Mucosa of descending colon (tissue), 3 donors: Measurements from ENCODE around the gene CCNA1. TPM values are rescaled to one million over a fixed set of nuclear protein-coding genes. Genes with fewer than 3 reads are reported as not detected.

Experiments
- ATAC-seq: fragments of 200-7000 bp; cut with Tn5 transposase; one replicate; pipeline ENCODE4 v1.9.1; 2020; ENCODE audit warnings: mild to moderate bottlenecking, moderate library complexity
- DNase-seq, 3 donors: peaks; one replicate each; pipeline ENCODE4 v3.0.0-alpha.2; 2020
- H3K36me3 ChIP-seq: fragments of 200-600 bp; one replicate; pipeline ENCODE4 v1.8.0; 2021; ENCODE audit warnings: low read depth, mild to moderate bottlenecking
- H3K4me1 ChIP-seq: fragments of 200-600 bp; one replicate; pipeline ENCODE4 v1.8.0; 2021; ENCODE audit warnings: low read depth, mild to moderate bottlenecking
- H3K4me3 ChIP-seq: fragments of 200-600 bp; one replicate; pipeline ENCODE4 v1.8.0; 2021; ENCODE audit warnings: mild to moderate bottlenecking
- H3K9me3 ChIP-seq: fragments of 200-600 bp; one replicate; pipeline ENCODE4 v1.8.0; 2021; ENCODE audit warnings: mild to moderate bottlenecking
- CTCF ChIP-seq: fragments of 200-600 bp; IDR thresholded peaks from one replicate; pipeline ENCODE4 v1.8.0; 2022; ENCODE audit warnings: antibody characterized with exemption, mild to moderate bottlenecking
- intact Hi-C, 2 donors: fragments of 100-400 bp; cut with DNase I in 1 of 2; cut with micrococcal nuclease in 1 of 2; formaldehyde crosslinking; loops; one replicate each; pipeline versions ENCODE4 v1.11.0 to v1.11.1; 2022; cut with DNase I, micrococcal nuclease
- total RNA-seq, 3 donors: library from RNA; stranded (reverse); fragmentation: NEBNext Ultra II Directional in 2 of 3; extraction: Animal tissue kit (Norgen Biotek cat#: 25700) in 2 of 3; gene quantifications; one replicate each; pipeline versions ENCODE4 v1.2.1 to v1.2.4, GENCODE V29; 2021 to 2023
- donor health status: DM: no; HTN: no; CAD: no; lungs with moderate emphysema.
- donor health status: DM: no; HTN: no; CAD: no.
- donor health status: DM: no; HTN: yes; CAD: no.

The CCNA1 gene
- total RNA-seq, 3 donors from 2014 or later = 0.79 TPM; not detected in 2

GRCh38 chr13:36445278-36445677 lies 13.0 kb downstream of the CCNA1 start:
- ATAC-seq = no peak
- TF ChIP-seq CTCF = no peak
- no peaks in the 10 kb centered on the region for H3K9me3 ChIP-seq
- H3K4me3 ChIP-seq = no peak overlapping the region
- no peaks in the 10 kb centered on the region for H3K4me1 ChIP-seq
- no peak for DNase-seq
- no peaks in the 10 kb centered on the region for H3K36me3 ChIP-seq
- intact Hi-C loops = no loop called here

- no peaks in the 10 kb centered on the region for H3K9me3 ChIP-seq
- no peaks in the 10 kb centered on the region for H3K36me3 ChIP-seq
- no peak for TF ChIP-seq CTCF
- no peak overlapping the region for H3K4me3 ChIP-seq
- no peak for DNase-seq
- no peaks in the 10 kb centered on the region for H3K4me1 ChIP-seq
- intact Hi-C loops = no loop called here
- no peak for ATAC-seq
Observed at GRCh38 chr13:36445891-36446351, 13.6 kb downstream of the CCNA1 start.

GRCh38 chr13:36447501-36447900 lies 15.2 kb downstream of the CCNA1 start:
- DNase-seq (no peak), ATAC-seq (no peak)
- Histone ChIP-seq H3K36me3 (no peaks in the 10 kb centered on the region), H3K9me3 (no peaks in the 10 kb centered on the region), H3K4me1 (no peaks in the 10 kb centered on the region), H3K4me3 (no peak overlapping the region)
- TF ChIP-seq CTCF = no peak
- intact Hi-C loops = no loop called here

- no peak for DNase-seq
- intact Hi-C loops = no loop called here
- Histone ChIP-seq H3K4me3 (no peak overlapping the region), H3K36me3 (no peaks in the 10 kb centered on the region), H3K4me1 (no peaks in the 10 kb centered on the region), H3K9me3 (no peaks in the 10 kb centered on the region)
- no peak for ATAC-seq
- no peak for TF ChIP-seq CTCF
Observed at GRCh38 chr13:36450534-36450933, 18.2 kb downstream of the CCNA1 start.

- no peak overlapping the region for H3K4me3 ChIP-seq
- intact Hi-C loops = no loop called here
- ATAC-seq = no peak
- TF ChIP-seq CTCF = no peak
- DNase-seq = no peak
- H3K36me3 ChIP-seq = no peaks in the 10 kb centered on the region
- H3K4me1 ChIP-seq = no peaks in the 10 kb centered on the region
- no peaks in the 10 kb centered on the region for H3K9me3 ChIP-seq
Observed at GRCh38 chr13:36453516-36453915, 21.2 kb downstream of the CCNA1 start.

- no peaks in the 10 kb centered on the region for H3K9me3 ChIP-seq
- H3K4me3 ChIP-seq = no peak overlapping the region
- TF ChIP-seq CTCF = no peak
- no peaks in the 10 kb centered on the region for H3K4me1 ChIP-seq
- no peaks in the 10 kb centered on the region for H3K36me3 ChIP-seq
- intact Hi-C loops = no loop called here
- DNase-seq (no peak), ATAC-seq (no peak)
Observed at GRCh38 chr13:36454121-36454520, 21.8 kb downstream of the CCNA1 start.
